Measurements from ENCODE around the gene NAT16.
"Not testable (repeated sequence)": the region's sequence is repeated elsewhere in the genome, so short reads cannot be mapped to it uniquely, and the experiment has no call there.

DNA sequence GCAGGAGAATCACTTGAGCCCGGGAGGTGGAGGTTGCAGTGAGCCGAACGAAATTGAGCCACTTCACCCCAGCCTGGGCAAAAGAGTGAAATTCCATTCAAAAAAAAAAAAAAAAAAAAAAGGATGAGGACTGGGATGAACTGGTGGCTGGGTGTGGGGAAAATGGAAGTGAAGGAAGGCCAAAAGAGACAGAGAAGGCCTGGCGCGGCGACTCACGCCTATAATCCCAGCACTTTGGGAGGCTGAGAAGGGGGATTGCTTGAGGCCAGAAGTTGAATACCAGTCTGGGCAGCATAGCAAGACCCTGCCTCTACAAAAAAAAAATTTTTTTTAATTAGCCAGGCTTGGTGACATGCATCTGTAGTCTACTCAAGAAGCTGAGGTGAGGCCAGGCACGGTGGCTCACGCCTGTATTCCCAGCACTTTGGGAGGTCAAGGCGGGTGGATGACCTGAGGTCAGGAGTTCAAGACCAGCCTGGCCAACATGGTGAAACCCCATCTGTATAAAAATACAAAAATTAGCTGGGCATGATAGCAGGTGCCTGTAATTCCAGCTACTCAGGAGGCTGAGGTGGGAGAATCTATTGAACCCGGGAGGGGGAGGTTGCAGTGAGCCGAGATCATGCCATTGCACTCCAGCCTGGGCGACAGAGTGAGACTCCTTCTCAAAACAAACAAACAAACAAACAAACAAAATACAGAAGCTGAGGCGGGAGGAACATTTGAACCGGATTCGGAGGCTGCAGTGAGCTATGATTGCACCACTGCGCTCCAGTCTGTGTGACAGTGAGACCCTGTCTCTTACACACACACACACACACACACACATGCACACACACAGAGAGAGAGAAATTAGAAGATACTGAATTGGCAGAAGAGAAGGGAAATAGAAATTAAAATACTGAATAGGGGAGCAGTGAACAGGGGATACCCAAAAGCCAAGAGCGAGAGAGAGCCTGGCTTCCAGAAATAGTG is 47.2 kb downstream of the NAT16 start:
- TF ChIP-seq CTCF (IDR thresholded peaks at IDR 0.05); EZH2 (IDR thresholded peaks at IDR 0.05; ENCODE audit: borderline replicate concordance, insufficient read depth, low read depth, low read length, poor library complexity, severe bottlenecking): not testable (repeated sequence)

All from B cell (primary cell).